ENCODE measurements around the gene PLAAT5.

The PLAAT5 gene

DNA sequence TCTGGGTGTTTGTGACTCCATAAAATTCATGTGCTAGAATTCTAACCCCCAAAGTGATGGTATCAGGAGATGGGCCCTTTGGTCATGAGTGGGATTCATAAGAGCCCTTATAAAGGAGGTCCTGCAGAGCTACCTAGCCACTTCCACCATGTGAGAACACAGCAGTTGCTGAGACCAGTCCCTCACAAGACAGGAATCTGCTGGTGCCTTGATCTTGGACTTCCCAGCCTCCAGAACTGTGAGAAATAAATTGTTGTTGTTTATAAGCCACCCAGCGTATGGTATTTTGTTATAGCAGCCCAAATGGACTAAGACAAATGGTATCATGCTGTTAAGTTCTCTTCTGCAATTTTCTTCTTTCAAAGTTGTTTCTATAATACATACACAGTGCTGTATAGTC lies 1.5 kb upstream of the PLAAT5 start:
- no peak overlapping the region for H3K27ac ChIP-seq
- TF ChIP-seq, protein P1, sequence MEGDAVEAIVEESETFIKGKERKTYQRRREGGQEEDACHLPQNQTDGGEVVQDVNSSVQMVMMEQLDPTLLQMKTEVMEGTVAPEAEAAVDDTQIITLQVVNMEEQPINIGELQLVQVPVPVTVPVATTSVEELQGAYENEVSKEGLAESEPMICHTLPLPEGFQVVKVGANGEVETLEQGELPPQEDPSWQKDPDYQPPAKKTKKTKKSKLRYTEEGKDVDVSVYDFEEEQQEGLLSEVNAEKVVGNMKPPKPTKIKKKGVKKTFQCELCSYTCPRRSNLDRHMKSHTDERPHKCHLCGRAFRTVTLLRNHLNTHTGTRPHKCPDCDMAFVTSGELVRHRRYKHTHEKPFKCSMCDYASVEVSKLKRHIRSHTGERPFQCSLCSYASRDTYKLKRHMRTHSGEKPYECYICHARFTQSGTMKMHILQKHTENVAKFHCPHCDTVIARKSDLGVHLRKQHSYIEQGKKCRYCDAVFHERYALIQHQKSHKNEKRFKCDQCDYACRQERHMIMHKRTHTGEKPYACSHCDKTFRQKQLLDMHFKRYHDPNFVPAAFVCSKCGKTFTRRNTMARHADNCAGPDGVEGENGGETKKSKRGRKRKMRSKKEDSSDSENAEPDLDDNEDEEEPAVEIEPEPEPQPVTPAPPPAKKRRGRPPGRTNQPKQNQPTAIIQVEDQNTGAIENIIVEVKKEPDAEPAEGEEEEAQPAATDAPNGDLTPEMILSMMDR (IDR thresholded peaks at IDR 0.05): no peak
- no peak for TF ChIP-seq ZFX (IDR thresholded peaks at IDR 0.05; ENCODE audit: borderline replicate concordance)

DNA sequence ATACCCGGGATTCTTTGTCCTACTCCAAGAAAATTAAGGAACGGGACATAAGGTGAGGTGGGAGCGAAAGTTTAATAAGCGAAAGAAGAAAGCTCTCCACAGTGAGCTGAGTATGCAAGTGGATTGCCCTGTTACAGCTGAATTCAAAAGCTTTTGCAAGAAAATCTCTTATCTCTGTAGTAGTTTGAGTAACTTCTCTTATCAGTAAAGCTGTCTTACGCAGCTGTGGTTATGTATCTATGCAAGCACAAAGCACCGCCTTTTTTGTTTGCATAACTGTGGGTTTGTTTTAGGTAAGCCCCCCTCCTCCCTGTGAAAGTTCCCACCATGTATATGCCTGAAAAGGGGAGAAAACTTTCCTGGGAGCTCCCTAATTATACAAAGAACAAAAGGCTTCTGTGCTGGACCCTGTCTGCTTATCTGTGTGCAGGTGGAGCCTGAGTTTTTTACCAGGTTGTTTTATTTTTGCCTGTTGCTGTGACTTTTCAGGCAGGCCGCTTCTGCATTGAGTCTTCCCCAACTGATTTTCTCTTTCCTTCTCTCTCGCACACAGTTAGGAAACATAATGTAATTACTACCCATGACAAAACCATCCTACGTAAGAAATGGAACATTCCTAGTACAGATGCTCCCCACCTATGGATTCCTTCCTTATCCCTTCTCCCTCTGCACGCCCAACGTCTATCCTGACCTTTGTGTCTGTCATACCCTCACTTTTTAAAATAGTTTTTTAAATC lies 837 bp upstream of the PLAAT5 start:
- TF ChIP-seq, protein P1 (IDR thresholded peaks at IDR 0.05): no peak
- no peak for TF ChIP-seq ZFX (IDR thresholded peaks at IDR 0.05; ENCODE audit: borderline replicate concordance)
- no peak overlapping the region for H3K27ac ChIP-seq

DNA sequence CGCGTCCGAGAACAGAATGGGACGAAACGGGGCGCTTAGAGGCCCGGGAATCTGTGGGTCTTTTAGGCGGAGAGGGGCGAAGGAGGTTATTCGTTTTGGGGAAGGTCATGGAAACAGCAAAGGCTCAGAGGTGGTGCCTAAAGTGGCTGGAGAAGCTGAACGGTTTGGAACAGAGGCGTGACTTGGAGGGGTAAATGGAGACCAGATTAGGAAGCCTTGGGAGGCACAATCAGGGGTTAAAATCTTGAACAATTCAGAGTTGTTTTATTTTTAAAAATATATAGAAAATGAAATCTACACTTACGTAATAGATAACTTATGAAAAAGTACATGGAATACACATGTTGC lies 247 bp upstream of the PLAAT5 start:
- TF ChIP-seq, protein P1 (IDR thresholded peaks at IDR 0.05): no peak
- TF ChIP-seq ZFX (IDR thresholded peaks at IDR 0.05; ENCODE audit: borderline replicate concordance): no peak
- H3K27ac ChIP-seq: no peak overlapping the region

DNA sequence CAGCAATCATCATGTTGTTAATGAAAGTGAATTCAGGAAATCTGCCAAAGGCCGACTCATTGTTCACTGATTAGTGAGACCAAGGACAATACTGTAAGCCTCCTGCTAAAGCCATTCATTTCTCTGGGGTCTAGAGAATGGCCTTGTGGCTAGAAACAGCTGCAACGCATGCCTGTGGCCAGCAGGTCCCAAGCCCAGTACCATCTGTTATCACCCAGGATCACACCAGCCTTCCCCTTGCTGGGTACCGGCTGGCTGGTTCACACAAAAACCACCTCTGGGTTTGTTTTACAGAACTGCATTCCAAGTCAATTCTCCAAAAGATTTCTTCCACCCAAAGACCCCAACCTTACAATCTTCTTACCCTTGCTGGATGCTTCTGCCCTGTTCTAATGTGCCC lies 1.1 kb downstream of the PLAAT5 start:
- TF ChIP-seq, protein P1 (IDR thresholded peaks at IDR 0.05): no peak
- TF ChIP-seq ZFX (IDR thresholded peaks at IDR 0.05; ENCODE audit: borderline replicate concordance): no peak
- H3K27ac ChIP-seq: no peak overlapping the region

DNA sequence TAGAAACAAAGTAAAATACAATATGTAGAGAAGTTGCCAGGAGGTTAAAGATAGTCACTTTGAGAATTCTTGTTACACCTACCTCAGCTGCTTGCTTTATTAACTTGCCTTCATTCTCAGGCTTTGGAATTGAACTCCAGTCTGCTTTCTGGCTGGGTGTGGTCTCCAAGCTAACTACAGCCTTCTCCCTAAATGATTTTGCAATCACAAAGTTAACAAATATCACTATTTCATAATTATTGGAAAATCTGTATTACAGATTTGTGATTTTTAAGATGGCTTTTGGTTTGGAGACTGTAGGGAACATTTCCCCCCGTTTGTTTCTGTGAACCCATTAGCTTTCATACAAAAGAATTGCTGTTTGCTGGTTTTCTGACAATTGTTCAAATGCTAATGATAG lies 2.2 kb downstream of the PLAAT5 start:
- H3K27ac ChIP-seq: no peak overlapping the region
- TF ChIP-seq, protein P1 (IDR thresholded peaks at IDR 0.05): no peak
- TF ChIP-seq ZFX (IDR thresholded peaks at IDR 0.05; ENCODE audit: borderline replicate concordance): no peak

DNA sequence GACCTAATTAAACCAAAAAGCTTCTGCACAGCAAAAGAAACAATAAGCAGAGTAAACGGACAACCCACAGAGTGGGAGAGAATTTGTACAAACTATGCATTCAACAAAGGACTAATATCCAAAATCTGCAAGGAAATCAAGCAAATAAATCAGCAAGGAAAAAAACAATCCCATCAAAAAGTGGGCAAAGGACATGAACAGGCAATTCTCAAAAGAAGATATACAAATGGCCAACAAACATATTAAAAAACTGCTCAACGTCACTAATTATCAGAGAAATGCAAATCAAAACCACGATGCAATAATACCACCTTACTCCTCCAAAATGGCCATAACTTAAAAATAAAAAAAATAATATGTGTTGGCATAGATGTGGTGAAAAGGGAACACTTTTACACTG lies 5.2 kb downstream of the PLAAT5 start:
- TF ChIP-seq, protein P1 (IDR thresholded peaks at IDR 0.05): no peak
- no peak overlapping the region for H3K27ac ChIP-seq

DNA sequence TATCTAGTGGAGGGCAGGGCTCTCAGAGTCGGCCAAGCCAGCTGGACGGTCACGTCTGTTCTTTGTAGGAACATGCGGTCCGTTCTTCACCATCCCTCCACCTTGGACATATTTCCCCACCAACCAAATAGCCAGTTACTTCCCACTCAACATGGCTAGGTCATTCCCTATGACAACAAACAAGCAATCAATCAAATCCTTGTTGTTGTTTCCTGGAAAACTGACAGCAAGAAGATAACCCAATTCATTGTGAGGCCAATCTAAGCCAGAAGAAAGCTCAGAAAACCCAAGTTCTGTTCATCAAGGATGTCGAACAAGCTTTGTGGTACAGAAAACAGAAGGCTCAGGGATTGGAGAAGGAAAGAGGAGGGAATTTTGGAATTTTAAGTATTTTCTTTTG lies 10.9 kb downstream of the PLAAT5 start:
- TF ChIP-seq ZFX (IDR thresholded peaks at IDR 0.05; ENCODE audit: borderline replicate concordance): no peak
- no peak overlapping the region for H3K27ac ChIP-seq

DNA sequence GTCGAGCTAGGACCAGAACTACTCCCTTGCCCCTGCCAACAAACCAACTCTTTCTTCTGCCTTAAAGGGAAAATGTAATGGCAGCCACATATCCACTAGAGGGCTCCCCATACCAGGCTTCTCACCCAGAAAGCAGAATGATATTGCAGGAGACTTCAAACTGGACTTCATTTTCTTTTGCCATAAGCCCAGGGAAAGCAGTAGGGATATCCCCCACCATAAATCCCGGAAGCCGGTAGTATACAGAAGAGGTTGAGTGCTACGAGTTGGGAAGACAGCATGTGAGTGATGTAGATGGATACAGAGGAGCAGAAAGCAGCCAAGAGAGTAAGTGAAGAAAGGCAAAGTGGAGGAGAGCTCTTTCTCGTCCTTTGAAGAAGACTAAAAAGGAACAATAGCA lies 12.1 kb downstream of the PLAAT5 start:
- TF ChIP-seq, protein P1 (IDR thresholded peaks at IDR 0.05): peak; percentile 93
- TF ChIP-seq ZFX (IDR thresholded peaks at IDR 0.05; ENCODE audit: borderline replicate concordance): no peak
- no peak overlapping the region for H3K27ac ChIP-seq

All from 22Rv1 (cell line).